SK-N-SH treated with all-trans-retinoic acid at 6 μM for 48 hours (cell line): ENCODE measurements around the gene CADM1.

Experiments used
- ATAC-seq: fragments of 200-7000 bp; cut with Tn5 transposase; 3 replicates; pipeline ENCODE4 v1.9.1; 2020; ENCODE audit warnings: mild to moderate bottlenecking, moderate library complexity
- ARNTL ChIP-seq: fragments of 450-650 bp; formaldehyde crosslinking; IDR thresholded peaks from 2 replicates; pipeline ENCODE4 v1.5.0; 2020; ENCODE audit warnings: low read depth, mild to moderate bottlenecking, moderate library complexity, borderline replicate concordance
- BACH2 ChIP-seq: fragments of 250-450 bp; sonication (Bioruptor Pico); IDR thresholded peaks from 2 replicates; pipeline ENCODE4 v1.9.0; 2021; ENCODE audit warnings: mild to moderate bottlenecking, borderline replicate concordance
- CREB5 ChIP-seq: fragments of 250-450 bp; sonication (Bioruptor Pico); IDR thresholded peaks from 2 replicates; pipeline ENCODE4 v1.5.1; 2020; ENCODE audit warnings: low read depth, mild to moderate bottlenecking, moderate library complexity
- CSDC2 ChIP-seq: fragments of 250-450 bp; sonication (Bioruptor Pico); IDR thresholded peaks from 2 replicates; pipeline ENCODE4 v1.5.0; 2020; ENCODE audit warnings: mild to moderate bottlenecking, moderate library complexity
- CSRNP3 ChIP-seq: fragments of 250-450 bp; sonication (Bioruptor Pico); IDR thresholded peaks from 2 replicates; pipeline ENCODE4 v1.5.1; 2021; ENCODE audit warnings: mild to moderate bottlenecking, moderate library complexity
- ESRRG ChIP-seq: fragments of 250-450 bp; sonication (Bioruptor Pico); IDR thresholded peaks from 2 replicates; pipeline ENCODE4 v1.6.1; 2021; ENCODE audit warnings: mild to moderate bottlenecking
- GLIS3 ChIP-seq: fragments of 250-450 bp; sonication (Bioruptor Pico); IDR thresholded peaks from 2 replicates; pipeline ENCODE4 v1.5.0; 2020; ENCODE audit warnings: mild to moderate bottlenecking, moderate library complexity
- ISL1 ChIP-seq: fragments of 250-450 bp; sonication (Bioruptor Pico); IDR thresholded peaks from 2 replicates; pipeline ENCODE4 v2.1.2; 2022; ENCODE audit warnings: mild to moderate bottlenecking, moderate library complexity
- OSR1 ChIP-seq: fragments of 250-450 bp; sonication (Bioruptor Pico); IDR thresholded peaks from 2 replicates; pipeline ENCODE4 v1.8.0; 2022; ENCODE audit warnings: moderate library complexity, mild to moderate bottlenecking, inconsistent platforms
- PATZ1 ChIP-seq: fragments of 250-450 bp; sonication (Bioruptor Pico); IDR thresholded peaks from 2 replicates; pipeline ENCODE4 v1.8.0; 2020; ENCODE audit warnings: mild to moderate bottlenecking, moderate library complexity, borderline replicate concordance
- PPARA ChIP-seq: fragments of 250-450 bp; sonication (Bioruptor Pico); IDR thresholded peaks from 2 replicates; pipeline ENCODE4 v1.5.0; 2020; ENCODE audit warnings: mild to moderate bottlenecking, borderline replicate concordance
- RARB ChIP-seq: fragments of 250-450 bp; sonication (Bioruptor Pico); IDR thresholded peaks from 2 replicates; pipeline ENCODE4 v1.8.0; 2021; ENCODE audit warnings: mild to moderate bottlenecking, moderate library complexity
- TCF4 ChIP-seq: fragments of 250-450 bp; sonication (Bioruptor Pico); IDR thresholded peaks from 2 replicates; pipeline ENCODE4 v1.8.0; 2021; ENCODE audit warnings: mild to moderate bottlenecking, moderate library complexity, borderline replicate concordance
- TOX ChIP-seq: fragments of 250-450 bp; sonication (Bioruptor Pico); IDR thresholded peaks from 2 replicates; pipeline ENCODE4 v1.8.0; 2021; ENCODE audit warnings: mild to moderate bottlenecking, moderate library complexity, borderline replicate concordance
- TSHZ2 ChIP-seq: fragments of 250-450 bp; sonication (Bioruptor Pico); IDR thresholded peaks from 2 replicates; pipeline ENCODE4 v1.5.0; 2020; ENCODE audit warnings: mild to moderate bottlenecking, moderate library complexity
- ZFP3 ChIP-seq: fragments of 250-450 bp; sonication (Bioruptor Pico); IDR thresholded peaks from 2 replicates; pipeline ENCODE4 v1.5.0; 2020; ENCODE audit warnings: mild to moderate bottlenecking, moderate library complexity
- ZNF565 ChIP-seq: fragments of 450-650 bp; formaldehyde crosslinking; conservative IDR thresholded peaks from 2 replicates; pipeline ENCODE4 v1.5.0; 2020; ENCODE audit warnings: low read depth, mild to moderate bottlenecking, moderate library complexity
- ZNF70 ChIP-seq: fragments of 450-650 bp; formaldehyde crosslinking; IDR thresholded peaks from 2 replicates; pipeline ENCODE4 v1.5.0; 2020; ENCODE audit warnings: mild to moderate bottlenecking, moderate library complexity
- ZNF8 ChIP-seq: fragments of 450-650 bp; formaldehyde crosslinking; IDR thresholded peaks from 2 replicates; pipeline ENCODE4 v1.5.0; 2020; ENCODE audit warnings: mild to moderate bottlenecking, moderate library complexity

Gene CADM1

GRCh38 chr11:115390441-115390840, 113.8 kb downstream of the CADM1 start:
- ATAC-seq: no peak

GRCh38 chr11:115389790-115390189, 114.4 kb downstream of the CADM1 start:
- TF ChIP-seq ZNF70 (CRISPR knock-in tag) (no peak), ESRRG (CRISPR knock-in tag) (no peak)
- ATAC-seq: no peak

More at GRCh38 chr11:115390441-115390840, 113.8 kb downstream of the CADM1 start:
- TF ChIP-seq TSHZ2 (CRISPR knock-in tag) (no peak), CREB5 (CRISPR knock-in tag) (no peak), BACH2 (CRISPR knock-in tag) (no peak)

- no peak for ATAC-seq
- TF ChIP-seq ISL1 (peak; percentile 69), RARB (CRISPR knock-in tag) (no peak), ESRRG (CRISPR knock-in tag) (no peak), PATZ1 (no peak)
These were observed 119.0 kb downstream of the CADM1 start for GRCh38 chr11:115385226-115385625.

GRCh38 chr11:115384236-115384635, 120.0 kb downstream of the CADM1 start:
- TF ChIP-seq TCF4 (no peak), CREB5 (CRISPR knock-in tag) (no peak), ARNTL (CRISPR knock-in tag) (no peak), TSHZ2 (CRISPR knock-in tag) (no peak), CSDC2 (CRISPR knock-in tag) (no peak), GLIS3 (CRISPR knock-in tag) (no peak), PATZ1 (no peak), ZNF565 (CRISPR knock-in tag) (no peak), RARB (CRISPR knock-in tag) (no peak), PPARA (CRISPR knock-in tag) (no peak), CSRNP3 (CRISPR knock-in tag) (no peak), OSR1 (CRISPR knock-in tag) (no peak), ZNF70 (CRISPR knock-in tag) (no peak), ESRRG (CRISPR knock-in tag) (no peak), ZNF8 (CRISPR knock-in tag) (no peak), ZFP3 (no peak), TOX (no peak)
- no peak for ATAC-seq
